ENCODE measurements around the gene SLC38A2.

The SLC38A2 gene

DNA sequence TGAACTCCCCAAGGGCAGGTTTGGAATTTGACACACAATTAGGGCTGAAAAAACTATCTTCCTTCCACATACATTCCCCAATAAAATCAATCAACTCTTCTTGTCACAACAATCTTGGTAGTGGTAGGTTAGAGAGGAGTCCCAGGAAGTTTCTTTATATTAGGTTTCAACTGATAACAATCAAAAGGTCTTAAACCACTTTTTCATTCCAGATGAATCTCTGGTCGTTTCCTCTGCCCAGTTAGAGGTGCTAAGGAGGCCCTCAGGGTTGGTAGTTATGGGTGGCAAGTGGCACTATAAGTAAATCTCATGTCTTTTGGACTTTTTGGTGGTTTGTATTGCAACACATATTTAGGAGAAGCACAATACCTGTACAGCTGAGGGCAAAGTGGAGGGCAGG is 1.7 kb upstream of the SLC38A2 start:
- no peak for DNase-seq (ENCODE audit: low read depth)

DNA sequence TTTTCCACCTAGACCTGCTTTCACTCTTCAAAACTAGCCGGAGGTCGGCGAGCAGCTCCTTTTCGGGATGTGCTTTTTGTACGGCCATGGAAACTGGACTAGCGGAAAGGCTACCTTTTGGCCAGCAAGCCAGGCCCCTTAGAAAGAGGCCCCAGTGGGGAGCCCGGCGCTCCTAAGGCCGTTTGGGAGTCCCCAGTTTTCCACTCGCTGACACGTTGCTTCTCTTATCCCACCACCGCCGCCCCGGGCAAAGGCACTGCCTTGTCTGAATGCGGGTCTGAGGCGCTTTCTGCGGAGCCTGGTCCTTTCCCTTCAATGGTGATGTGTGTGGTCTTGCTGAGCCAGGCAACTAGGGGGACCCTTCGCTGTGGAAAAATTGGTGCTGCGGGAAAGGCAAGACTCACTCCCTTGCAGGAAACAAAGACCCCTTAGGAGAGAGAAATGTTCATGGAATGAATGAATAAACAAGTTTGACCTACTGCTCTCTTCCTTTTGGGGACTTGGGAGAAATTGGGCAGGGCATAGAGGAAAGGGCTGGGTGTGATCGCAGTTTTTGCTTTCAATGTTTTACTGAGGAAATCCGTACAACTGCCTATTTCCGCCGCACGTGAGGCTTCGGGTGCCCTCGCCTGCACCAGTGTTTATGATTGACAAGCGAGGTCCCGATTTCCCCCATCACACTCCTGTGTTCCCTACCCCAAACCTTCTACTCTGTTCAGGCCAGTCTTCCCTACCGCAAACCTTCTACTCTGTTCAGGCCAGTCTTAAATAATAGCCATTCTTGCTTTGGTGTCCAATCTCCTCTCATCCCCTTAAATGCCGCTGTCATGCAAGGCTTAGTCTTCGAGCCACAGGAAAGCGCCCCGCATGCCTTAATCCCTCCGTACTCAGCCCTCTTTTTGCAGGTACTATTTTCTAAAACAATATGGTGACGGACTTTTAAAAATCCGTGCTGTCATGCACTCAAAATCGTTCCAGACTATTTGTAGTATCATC is 1.0 kb upstream of the SLC38A2 start:
- DNase-seq (ENCODE audit: low read depth): no peak

DNA sequence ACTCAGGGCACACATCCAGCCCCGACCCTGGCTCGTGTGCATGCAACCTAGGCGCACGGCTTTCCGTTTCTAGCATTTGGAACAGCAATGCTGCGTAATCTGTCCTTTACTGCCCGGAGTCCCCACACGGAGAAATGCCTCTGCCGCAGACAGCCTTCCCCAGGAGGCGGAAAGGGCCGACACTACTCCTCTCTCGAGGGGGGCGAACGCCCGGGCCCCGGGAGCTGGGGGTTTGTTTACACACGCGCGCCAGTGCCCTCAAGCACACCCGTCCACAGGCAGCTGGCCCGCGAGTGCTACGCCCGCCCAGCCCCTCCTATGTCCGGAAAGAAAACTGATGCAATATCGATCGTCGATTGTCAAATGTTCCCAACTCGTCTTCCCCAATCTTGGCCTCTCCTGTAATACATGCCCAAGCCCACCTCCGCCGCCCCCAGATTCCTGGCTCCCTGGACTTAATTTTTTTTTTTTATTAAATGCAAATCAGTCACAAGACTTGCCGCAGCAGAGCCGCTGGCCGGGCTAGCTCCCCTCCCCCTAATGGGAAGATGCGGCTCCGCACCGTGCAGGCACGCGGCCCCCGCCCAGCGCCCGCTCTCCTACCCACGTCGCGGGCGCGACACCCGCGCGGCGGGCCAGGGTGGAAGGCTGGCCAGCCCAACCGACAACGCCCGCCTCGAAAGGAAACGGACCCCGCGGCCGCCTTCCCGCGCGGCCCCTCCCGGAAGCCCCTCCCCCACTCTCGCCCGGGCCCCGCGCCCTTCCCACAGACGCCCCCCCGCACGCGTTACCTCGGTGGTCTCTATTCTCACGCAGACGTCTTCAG is 642 bp downstream of the SLC38A2 start:
- peak; percentile 46 for DNase-seq (ENCODE audit: low read depth)

DNA sequence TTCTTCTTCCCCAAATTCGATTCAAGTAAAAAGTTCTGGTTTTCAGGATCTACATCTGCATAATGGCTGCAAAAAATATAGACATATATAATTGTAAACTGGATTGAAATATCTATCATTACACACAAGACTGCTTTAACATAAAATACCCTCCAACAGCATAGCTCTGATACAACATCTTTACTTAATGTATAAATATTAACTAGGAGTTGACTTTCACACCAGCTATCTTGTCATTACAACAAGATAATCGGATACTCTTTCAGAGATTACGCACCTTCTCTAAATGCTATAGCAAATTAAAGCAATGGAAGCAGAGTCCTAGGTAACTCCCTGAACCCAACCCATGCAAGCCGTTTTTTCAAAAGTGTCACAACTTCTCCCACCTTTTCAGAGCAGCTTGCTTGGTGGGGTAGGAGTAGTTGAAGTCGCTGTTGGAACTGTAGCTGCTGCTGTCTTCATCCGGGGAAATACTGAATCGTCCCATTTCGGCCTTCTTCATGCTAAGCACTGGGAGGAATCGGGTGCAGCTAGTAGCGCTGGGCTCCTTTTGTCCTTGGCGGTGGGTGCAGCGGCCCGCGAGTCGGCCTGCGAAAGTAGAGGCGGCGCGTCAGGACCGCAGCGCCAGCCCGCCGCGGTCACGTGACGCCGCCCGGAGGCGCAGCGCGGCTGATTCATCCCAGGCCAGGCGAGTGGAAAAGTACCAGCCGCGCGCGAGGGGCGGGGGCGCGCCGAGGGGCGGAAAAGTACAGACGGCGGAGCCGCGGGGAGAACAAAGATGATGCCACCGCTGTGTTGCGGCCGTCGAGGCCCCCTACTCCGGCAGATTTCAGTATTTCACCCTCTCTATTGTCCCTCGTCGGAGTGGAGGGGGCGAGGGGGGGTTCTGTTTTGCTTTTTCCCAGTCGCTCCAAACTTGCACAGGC is 1.5 kb downstream of the SLC38A2 start:
- DNase-seq (ENCODE audit: low read depth): peak; percentile 91

DNA sequence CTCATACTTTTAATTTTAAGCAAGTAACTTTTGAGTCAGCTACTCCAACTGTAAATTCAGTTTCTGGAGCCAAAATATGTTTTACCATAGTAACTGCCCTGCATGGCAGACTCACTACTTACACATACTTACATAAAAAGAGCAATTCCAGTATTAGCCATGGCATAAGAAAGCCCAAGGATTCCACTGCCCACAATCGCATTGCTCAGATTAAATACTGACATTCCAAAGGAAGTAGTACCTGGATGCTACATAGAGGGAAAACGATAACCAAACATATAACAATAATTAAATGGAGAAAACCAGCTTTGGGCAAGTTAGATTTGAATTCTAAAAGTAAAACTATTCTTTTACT is 2.2 kb downstream of the SLC38A2 start:
- no peak for DNase-seq (ENCODE audit: low read depth)

DNA sequence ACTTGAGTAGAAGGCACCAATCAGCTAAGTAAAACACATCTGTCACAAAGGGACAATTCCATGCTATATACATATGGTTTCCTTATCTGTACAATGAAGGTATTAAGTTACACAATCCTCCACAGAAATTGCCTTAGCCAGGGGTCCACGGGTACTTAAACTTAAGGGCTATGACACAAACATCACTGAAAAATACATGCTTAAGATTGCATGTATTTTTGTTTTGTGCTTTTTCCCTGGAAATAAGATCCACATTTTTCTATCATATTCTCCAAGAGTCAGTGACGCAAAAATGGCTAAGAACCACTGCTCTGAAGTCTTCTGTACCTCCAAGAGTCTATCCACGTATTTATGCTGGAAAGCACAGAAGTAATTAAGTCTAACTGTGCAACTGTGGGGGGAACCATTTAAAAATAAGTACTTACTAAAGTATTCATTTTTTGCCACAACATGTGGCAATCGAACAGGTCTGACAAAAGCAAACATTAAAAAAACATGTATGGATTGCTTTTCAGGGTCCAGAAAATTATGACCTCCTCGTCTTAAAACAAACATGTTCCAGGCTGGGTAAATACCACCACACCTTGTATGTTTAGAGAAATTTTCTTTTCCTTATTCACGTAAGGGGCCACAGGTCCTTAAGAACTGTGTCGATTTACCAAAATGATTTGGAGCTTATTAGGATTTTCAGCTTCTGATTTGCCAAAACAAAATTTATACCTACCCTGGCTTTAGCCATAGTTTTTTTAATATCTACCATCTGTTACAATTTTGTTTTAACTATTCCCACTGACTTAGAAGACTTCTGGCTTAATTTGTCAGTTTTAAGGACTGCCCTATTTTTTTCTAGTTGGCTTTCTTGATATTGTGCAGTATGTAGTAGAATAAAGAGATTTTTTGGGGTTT is 2.8 kb downstream of the SLC38A2 start:
- DNase-seq (ENCODE audit: low read depth): no peak

DNA sequence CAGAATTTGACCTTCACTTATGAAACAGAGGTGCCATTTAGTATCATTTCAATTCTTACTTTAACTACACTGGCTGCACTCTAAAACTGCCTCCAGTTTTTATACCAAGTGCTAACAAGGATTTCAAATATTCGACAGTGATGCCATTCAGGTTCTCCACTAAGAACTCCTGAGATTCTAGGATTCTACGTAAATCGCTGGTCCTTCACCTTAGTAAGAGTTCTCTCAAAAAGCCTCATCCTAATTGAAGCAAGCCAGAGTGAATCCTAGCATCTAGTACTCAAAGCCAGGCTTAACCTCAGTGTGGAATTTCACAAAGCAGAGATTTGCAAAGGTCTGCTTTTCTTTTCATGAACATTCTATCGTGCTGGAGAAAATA is 3.5 kb downstream of the SLC38A2 start:
- DNase-seq (ENCODE audit: low read depth): no peak

DNA sequence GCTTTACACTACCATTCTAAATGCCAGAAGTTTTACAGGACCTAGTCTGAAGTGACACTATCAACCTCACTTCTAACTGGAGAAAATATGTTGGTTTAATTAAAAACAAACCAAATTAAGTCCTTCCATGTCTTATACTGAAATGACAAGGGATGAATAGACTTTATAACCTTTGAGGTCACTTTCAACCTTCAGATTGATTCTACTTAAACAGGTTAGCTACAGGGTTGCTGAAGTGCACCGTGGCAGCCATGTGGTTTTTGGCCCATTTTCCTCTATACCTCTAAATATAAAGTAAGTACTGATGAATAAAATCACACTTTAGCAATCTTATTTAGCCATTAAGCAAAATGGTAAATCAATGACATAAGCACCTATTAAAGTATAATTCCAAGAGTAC is 3.9 kb downstream of the SLC38A2 start:
- DNase-seq (ENCODE audit: low read depth): no peak

DNA sequence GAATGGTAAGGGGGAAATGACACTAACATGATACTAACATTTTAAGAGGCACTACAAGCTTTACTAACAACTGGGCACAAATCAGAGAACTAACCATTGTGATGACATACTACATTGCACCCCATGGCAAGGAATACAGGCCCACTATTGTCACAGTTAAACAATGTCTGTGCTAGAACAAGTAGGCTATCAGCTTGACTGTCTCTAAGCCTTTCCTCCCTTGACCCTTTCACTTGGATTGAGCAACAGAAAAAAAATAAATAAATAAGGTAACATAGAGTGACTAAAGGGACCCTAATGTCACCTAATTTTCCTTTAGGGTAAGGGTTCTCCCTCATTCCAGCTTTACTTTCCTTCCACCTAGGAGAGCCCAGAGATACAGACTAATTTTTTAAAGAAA is 4.4 kb downstream of the SLC38A2 start:
- no peak for DNase-seq (ENCODE audit: low read depth)

DNA sequence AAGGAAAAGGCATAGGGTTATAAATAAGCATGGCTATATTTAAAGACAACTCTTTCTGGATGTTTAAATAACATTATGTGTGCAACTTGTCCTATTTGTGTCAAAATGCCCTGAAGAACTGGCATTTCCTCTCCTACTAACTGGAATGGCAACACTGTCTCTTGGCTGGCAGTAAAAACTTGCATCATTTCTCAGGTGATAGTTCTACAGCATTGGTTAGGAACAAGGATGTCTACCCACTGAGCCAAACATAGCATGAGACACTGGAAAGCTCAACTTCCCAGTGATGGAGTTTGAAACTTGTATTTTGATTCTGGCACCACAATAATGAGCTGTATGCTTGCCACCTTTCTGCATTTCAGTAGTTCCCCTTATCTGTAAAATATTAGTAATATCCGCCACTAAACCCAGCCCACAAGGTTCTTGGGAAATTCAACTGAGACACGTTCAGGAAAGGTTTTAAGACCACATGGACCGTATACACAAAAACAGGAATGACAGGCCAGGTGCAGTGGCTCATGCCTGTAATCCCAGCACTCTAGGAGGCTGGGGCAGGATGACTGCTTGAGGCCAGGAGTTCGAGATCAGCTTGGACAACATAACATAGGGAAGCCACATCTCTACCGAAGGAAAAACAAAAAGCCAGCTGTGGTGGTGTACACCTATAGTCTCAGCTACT is 5.1 kb downstream of the SLC38A2 start:
- DNase-seq (ENCODE audit: low read depth): no peak

DNA sequence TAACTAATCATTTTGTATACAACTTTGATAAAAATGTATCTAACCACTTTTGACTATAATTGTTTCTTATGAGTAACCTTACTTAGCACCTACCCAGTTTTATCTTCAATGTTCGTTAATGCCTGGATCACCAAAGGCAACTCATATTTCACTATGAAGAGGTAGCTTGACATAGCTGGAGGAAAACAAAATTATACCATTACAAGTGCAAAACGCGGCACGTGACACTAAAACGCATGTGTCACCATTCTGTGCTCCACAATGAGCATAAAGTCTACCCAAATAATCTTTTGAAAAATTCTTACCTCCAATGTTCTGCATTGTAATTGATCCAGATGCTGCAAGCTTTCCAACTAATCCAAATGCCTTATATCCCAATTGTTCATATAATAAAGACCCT is 5.8 kb downstream of the SLC38A2 start:
- DNase-seq (ENCODE audit: low read depth): no peak

DNA sequence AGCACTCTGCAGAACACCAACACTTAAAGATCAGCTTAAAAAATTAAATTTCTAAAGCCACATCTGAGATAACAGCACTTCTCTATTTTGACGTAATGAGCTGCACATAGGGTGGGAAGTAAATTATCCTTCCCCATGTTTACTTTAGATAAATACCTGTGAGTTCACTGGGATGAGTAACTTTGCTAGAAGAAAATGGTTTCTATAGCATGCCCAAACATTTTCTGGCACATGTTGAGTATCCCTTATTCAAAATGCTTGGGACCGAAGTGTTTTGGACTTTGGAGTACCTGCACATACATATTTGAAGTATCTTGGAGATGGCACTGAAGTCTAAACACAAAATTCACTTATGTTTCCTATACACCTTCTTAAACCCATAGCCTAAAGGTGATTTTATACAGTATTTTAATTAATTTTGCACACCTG is 6.6 kb downstream of the SLC38A2 start:
- no peak for DNase-seq (ENCODE audit: low read depth)

DNA sequence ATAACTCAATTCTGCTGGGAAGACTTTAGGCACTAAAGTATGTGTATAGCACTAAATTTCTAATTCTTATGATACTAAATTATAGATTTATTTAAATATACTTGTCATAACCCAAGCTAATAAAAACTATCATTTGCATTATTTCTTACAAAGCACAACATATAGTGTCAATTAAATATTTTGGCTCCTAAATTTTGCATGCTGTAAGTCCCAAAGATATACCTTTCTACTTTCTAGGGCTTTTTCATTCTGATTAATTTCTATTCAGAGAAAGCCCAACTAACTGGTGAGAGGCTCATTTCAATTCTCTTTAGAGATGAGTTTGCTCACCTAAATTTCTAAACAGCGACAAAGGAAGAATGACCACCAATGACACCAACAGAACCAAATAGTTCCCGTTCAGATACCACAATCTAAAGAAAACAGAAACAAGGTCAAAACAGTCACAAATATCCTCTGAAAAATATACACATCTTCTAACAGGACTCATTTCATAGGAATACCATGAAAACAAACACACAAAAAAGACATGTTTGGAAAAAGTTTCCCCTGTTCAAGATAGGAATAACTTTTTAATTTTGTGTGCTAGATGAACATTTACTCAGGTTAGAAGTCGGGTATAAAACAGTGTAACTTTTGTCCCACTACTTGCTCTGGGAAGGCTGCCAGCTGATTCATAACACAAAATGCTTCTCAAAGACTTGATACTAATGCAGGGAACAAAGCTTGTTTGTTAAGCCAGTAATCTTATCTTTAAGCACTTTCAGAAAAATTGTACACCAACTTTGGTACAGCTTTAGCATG is 7.6 kb downstream of the SLC38A2 start:
- DNase-seq (ENCODE audit: low read depth): no peak

DNA sequence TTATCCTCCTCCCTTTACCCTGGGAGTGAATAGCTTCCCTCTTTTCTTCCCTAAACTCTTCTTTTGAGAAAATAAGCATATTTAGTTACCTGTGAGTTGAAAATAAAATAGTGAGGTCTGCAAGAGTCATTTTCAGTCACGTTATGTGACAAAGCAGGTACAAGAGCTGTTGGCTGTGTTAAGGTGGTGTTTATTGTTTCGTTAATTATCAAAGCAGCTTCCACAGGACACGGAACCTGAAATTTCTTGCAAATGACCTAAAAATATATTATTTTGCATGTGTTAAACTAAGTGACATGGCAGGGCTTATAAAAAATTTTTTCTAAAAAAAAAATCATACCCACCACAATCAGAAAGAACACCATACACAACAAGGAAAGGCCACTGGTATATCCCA is 8.3 kb downstream of the SLC38A2 start:
- DNase-seq (ENCODE audit: low read depth): no peak

DNA sequence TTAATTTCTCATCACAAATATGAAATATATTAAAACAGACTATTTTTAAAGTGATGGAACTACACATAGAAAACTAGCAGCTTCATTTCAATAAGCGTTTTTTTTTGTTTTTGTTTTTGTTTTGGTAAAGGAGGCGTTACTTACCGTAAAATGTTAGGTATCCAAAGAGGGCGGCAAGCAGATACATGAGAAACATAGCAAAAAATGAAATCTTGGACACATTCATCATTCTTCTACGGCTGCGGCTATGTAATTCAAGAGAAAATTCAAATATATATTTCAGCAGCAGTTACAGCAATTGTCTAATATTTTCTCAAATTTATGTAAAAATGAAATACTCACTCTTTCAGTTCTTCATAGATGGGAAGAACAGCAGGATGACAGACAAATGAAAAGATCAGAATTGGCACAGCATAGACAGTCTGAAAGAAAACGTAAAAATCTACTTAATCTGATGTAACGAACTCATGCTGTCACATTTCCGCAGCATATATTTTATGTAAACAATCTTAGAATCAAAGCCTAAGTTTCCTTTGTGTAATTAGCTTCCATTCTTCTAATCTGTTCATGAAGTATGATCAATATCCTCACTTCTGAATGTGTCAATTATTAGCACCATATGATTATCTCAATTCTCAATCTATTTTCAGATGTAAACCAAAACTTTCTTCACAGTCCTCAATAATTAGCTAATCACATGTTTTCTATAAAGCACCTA is 8.8 kb downstream of the SLC38A2 start:
- no peak for DNase-seq (ENCODE audit: low read depth)

DNA sequence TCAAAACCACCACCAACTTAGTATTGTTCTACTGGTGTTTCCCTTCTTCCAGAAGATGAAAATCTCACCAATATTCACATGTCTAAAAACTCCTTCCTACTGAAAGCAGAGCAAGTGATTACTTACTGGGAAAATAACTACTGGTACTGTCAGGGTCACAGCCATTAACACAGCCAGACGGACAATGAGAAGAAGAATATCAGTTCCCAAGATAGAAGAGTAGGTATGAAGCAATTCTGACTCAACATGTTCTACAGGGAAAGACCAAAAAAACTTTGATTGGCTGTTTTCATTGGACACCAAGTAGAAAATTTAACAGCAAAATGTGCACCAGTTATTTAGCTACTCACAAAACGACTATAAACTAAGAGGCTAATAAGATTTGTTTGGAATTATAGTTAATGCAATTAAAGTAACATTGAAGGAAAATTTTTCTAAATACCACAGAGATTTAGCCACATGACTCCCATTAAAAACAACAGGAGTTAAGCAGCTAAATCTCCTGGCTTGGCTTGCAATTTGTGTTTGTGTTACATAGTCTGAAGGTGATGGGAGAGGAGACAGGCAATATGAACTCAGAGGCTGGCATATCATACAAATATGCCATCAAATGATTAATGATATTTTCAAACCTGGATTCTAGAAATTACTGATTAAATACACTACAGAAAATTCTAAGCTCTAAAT is 9.5 kb downstream of the SLC38A2 start:
- no peak for DNase-seq (ENCODE audit: low read depth)

DNA sequence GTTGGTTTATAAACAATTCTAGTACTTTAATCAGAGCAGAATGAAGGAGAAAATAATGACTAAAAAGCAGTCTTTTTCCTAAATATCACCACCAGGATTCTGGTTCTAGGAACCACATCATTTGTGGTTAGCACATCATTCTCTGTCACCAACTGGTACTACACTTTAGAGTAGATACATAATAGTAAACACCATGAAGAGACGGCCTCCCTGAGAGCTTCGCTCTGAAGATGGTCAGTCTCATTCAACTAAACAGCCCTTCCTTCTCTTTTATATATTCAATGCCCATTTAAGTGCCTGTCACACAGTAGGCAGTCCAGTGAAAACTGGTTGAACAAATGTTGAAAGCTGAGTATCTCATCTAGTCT is 10.9 kb downstream of the SLC38A2 start:
- no peak for DNase-seq (ENCODE audit: low read depth)

DNA sequence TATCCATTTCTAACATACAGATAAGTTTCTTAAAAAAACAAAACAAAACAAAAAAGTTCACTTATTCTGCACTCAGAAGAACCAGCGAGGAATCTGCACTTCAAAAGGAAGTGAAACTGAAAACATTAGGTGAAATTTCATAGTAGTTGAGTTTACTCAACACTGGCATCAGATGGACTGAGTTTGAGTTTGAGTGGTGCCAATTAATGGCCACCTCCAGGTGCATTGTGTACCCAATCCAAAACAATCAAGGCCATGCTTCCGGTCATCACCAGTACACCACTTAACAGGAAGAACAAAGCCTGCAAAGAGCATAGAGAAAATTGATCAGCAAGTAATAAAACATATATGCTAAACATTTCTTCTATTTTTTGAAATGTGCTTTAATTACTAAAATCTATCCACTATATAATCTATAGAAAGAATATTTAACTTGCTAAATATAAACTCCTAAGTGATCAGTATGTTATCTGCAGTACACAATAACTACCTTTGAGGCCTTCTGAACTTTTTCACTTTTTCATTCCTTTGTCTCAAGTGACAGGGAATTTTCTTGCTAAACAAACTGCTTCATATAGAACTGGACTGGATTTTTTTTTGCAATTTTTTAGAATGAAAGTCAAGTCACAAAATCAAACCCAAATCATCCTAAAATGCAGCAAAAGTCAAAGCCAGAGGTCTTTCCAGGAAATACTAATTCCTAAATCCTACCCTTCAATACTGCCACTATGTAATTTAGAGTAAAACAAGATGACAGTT is 11.5 kb downstream of the SLC38A2 start:
- no peak for DNase-seq (ENCODE audit: low read depth)

Data from activated gamma-delta T cell treated with anti-CD3 and anti-CD28 coated beads, Interleukin-2, amount 50 U/mL, for 16 hours (primary cell).